H1 (cell line): Measurements from ENCODE around the gene PPP2R2D. TPM values are rescaled to one million over a fixed set of nuclear protein-coding genes. Genes with fewer than 3 reads are reported as not detected.

Source experiments
- CTCF ChIA-PET: fragments of 300-600 bp; sonication (Branson Sonifier 250); formaldehyde crosslinking; loops from one replicate; lab custom pipeline; 2021; ENCODE audit not compliant: partially characterized antibody; lab: Charles Lee
- POLR2A ChIA-PET: fragments of 300-600 bp; sonication (Branson Sonifier 250); formaldehyde crosslinking; loops from one replicate; lab custom pipeline; 2021; ENCODE audit warnings: inconsistent platforms; ENCODE audit not compliant: partially characterized antibody; lab: Charles Lee
- DNase-seq, 2 experiments: peaks; one replicate each; pipeline versions ENCODE4 v3.0.0 to v3.0.0-alpha.2; 2010 to 2022; ENCODE audit warnings: low spot score in 2 of 2, low read depth in 1 of 2, mixed read lengths in 1 of 2
- FAIRE-seq: peaks from 2 replicates; lab custom pipeline; 2011; peaks lifted over from hg19 to GRCh38; lab: Jason Lieb, UNC
- H2AFZ ChIP-seq: 2 replicates; pipeline ENCODE4 v1.8.1; 2012; ENCODE audit warnings: low read length, inconsistent platforms
- H2AK5ac ChIP-seq: 2 replicates; pipeline ENCODE4 v1.6.1; 2013; ENCODE audit warnings: low read depth, low read length
- H2BK120ac ChIP-seq: replicated peaks from 2 replicates; pipeline ENCODE3; 2013; ENCODE audit warnings: low read depth, low read length, inconsistent platforms
- H2BK12ac ChIP-seq: 2 replicates; pipeline ENCODE4 v1.6.1; 2013; ENCODE audit warnings: low read depth, low read length
- H2BK15ac ChIP-seq: 2 replicates; pipeline ENCODE4 v1.6.1; 2013; ENCODE audit warnings: low read length
- H2BK20ac ChIP-seq: 2 replicates; pipeline ENCODE4 v1.6.1; 2013; ENCODE audit warnings: low read length
- H2BK5ac ChIP-seq: 2 replicates; pipeline ENCODE4 v1.6.1; 2013; ENCODE audit warnings: low read depth, low read length
- H3K14ac ChIP-seq: 2 replicates; pipeline ENCODE4 v1.6.1; 2013; ENCODE audit warnings: inconsistent platforms; ENCODE audit not compliant: insufficient read length
- H3K18ac ChIP-seq: 2 replicates; pipeline ENCODE4 v1.6.1; 2013; ENCODE audit warnings: low read length; ENCODE audit errors: extremely low read depth
- H3K23ac ChIP-seq: 2 replicates; pipeline ENCODE4 v1.6.1; 2013; ENCODE audit warnings: inconsistent platforms; ENCODE audit not compliant: insufficient read length
- H3K23me2 ChIP-seq: 2 replicates; pipeline ENCODE4 v1.6.1; 2013; ENCODE audit warnings: low read depth, low read length
- H3K27ac ChIP-seq: 2 replicates; pipeline ENCODE4 v1.6.1; 2011; ENCODE audit warnings: low read depth, low read length, inconsistent platforms
- H3K27me3 ChIP-seq, 4 experiments: replicated peaks in 1 of 4; 1 replicate in 1 of 4; 2 replicates in 3 of 4; pipeline versions ENCODE4 v1.6.1 to v1.8.1; 2011 to 2013; ENCODE audit warnings: low read length in 3 of 4, mild to moderate bottlenecking in 3 of 4, inconsistent platforms in 2 of 4, mixed read lengths in 2 of 4, moderate library complexity in 1 of 4; ENCODE audit not compliant: control insufficient read depth in 3 of 4, insufficient read depth in 3 of 4; ENCODE audit errors: extremely low read depth in 1 of 4
- H3K36me3 ChIP-seq, 4 experiments: 2 replicates each; pipeline versions ENCODE4 v1.6.1 to v1.8.1; 2011 to 2013; ENCODE audit warnings: mild to moderate bottlenecking in 4 of 4, low read length in 3 of 4, moderate library complexity in 2 of 4, control low read depth in 1 of 4, inconsistent platforms in 1 of 4; ENCODE audit not compliant: insufficient read depth in 4 of 4, control insufficient read depth in 2 of 4
- H3K4ac ChIP-seq: replicated peaks from 2 replicates; pipeline ENCODE3; 2013; ENCODE audit warnings: low read length, low read depth, mixed read lengths, inconsistent platforms; ENCODE audit not compliant: insufficient read length
- H3K4me1 ChIP-seq, 4 experiments: replicated peaks in 1 of 4; 1 replicate in 1 of 4; 2 replicates in 3 of 4; pipeline versions ENCODE4 v1.6.1 to v1.8.1; 2011 to 2013; ENCODE audit warnings: low read length in 3 of 4, inconsistent platforms in 2 of 4, mixed read lengths in 1 of 4; ENCODE audit not compliant: insufficient read depth in 4 of 4, control insufficient read depth in 3 of 4
- H3K4me2 ChIP-seq, 2 experiments: 2 replicates each; pipeline versions ENCODE4 v1.6.1 to v1.8.1; 2011 to 2013; ENCODE audit warnings: low read depth in 2 of 2, low read length in 2 of 2, control low read depth in 1 of 2, inconsistent platforms in 1 of 2, mild to moderate bottlenecking in 1 of 2; ENCODE audit not compliant: insufficient read depth in 1 of 2
- H3K4me3 ChIP-seq, 4 experiments: fragments of 200-600, 300-600 bp in 1 of 4; sonication (generic), shearing (Covaris generic), sonication (Bioruptor Twin) in 1 of 4; 2 replicates each; pipeline versions ENCODE4 v1.5.1 to v1.8.1; 2011 to 2016; ENCODE audit warnings: low read length in 4 of 4, low read depth in 3 of 4, control low read depth in 2 of 4, inconsistent platforms in 2 of 4, mild to moderate bottlenecking in 2 of 4, mixed read lengths in 1 of 4, moderate library complexity in 1 of 4; ENCODE audit not compliant: insufficient read depth in 2 of 4; ENCODE audit errors: extremely low read depth in 1 of 4
- H3K56ac ChIP-seq: replicated peaks from 2 replicates; pipeline ENCODE3; 2013; ENCODE audit warnings: low read depth, mild to moderate bottlenecking, mixed read lengths, low read length, inconsistent platforms; ENCODE audit not compliant: insufficient read length
- H3K79me1 ChIP-seq: 2 replicates; pipeline ENCODE4 v1.6.1; 2013; ENCODE audit warnings: low read depth, low read length, control low read depth
- H3K79me2 ChIP-seq, 2 experiments: 2 replicates each; pipeline versions ENCODE4 v1.6.1 to v1.8.1; 2012 to 2013; ENCODE audit warnings: low read length in 2 of 2, mild to moderate bottlenecking in 2 of 2, inconsistent platforms in 1 of 2; ENCODE audit not compliant: insufficient read depth in 2 of 2, control insufficient read depth in 1 of 2
- H3K9ac ChIP-seq, 4 experiments: replicated peaks in 1 of 4; 1 replicate in 1 of 4; 2 replicates in 3 of 4; pipeline versions ENCODE4 v1.6.1 to v1.8.1; 2011 to 2013; ENCODE audit warnings: low read depth in 3 of 4, low read length in 3 of 4, control low read depth in 2 of 4, mild to moderate bottlenecking in 2 of 4, moderate library complexity in 2 of 4, inconsistent platforms in 1 of 4; ENCODE audit errors: extremely low read depth in 1 of 4
- H3K9me3 ChIP-seq, 2 experiments: 2 replicates each; pipeline versions ENCODE4 v1.6.1 to v1.8.1; 2012 to 2013; ENCODE audit warnings: mild to moderate bottlenecking in 2 of 2, moderate library complexity in 2 of 2, control low read depth in 1 of 2, inconsistent platforms in 1 of 2, low read depth in 1 of 2, low read length in 1 of 2, mixed read lengths in 1 of 2; ENCODE audit not compliant: insufficient read depth in 2 of 2
- H4K20me1 ChIP-seq, 2 experiments: replicated peaks in 1 of 2; 2 replicates each; pipeline versions ENCODE3 to v1.8.1; 2011 to 2013; ENCODE audit warnings: inconsistent platforms in 2 of 2, low read length in 2 of 2, mild to moderate bottlenecking in 1 of 2; ENCODE audit not compliant: insufficient read depth in 2 of 2, control insufficient read depth in 1 of 2
- H4K5ac ChIP-seq: 2 replicates; pipeline ENCODE4 v1.6.1; 2013; ENCODE audit warnings: low read length, low read depth, mixed read lengths, inconsistent platforms; ENCODE audit not compliant: insufficient read length
- H4K8ac ChIP-seq: 2 replicates; pipeline ENCODE4 v1.8.0; 2013; ENCODE audit warnings: mild to moderate bottlenecking, moderate library complexity, low read length, inconsistent platforms; ENCODE audit not compliant: insufficient read depth; ENCODE audit errors: extremely low read depth
- H4K91ac ChIP-seq: replicated peaks from 2 replicates; pipeline ENCODE3; 2013; ENCODE audit warnings: low read length, mixed read lengths, inconsistent platforms; ENCODE audit not compliant: insufficient read length
- EGR1 ChIP-seq: IDR thresholded peaks from 2 replicates; pipeline ENCODE4 v1.6.1; 2011; ENCODE audit warnings: low read depth, low read length, borderline replicate concordance
- FOSL1 ChIP-seq: IDR thresholded peaks from 2 replicates; pipeline ENCODE4 v1.6.1; 2011; ENCODE audit warnings: mild to moderate bottlenecking, low read depth, low read length, moderate library complexity; ENCODE audit not compliant: insufficient read depth
- HDAC2 ChIP-seq, 2 experiments: fragments of 300-600 bp in 1 of 2; sonication (generic) in 1 of 2; IDR thresholded peaks; 2 replicates each; pipeline ENCODE4 v1.6.1; 2011 to 2012; ENCODE audit warnings: low read depth in 2 of 2, low read length in 2 of 2, mild to moderate bottlenecking in 2 of 2, moderate library complexity in 2 of 2, borderline replicate concordance in 1 of 2, inconsistent platforms in 1 of 2
- HDAC6 ChIP-seq: IDR thresholded peaks from one replicate; pipeline ENCODE4 v1.7.1; 2012; ENCODE audit warnings: low read depth, mild to moderate bottlenecking, inconsistent platforms, low read length, moderate library complexity
- JUN ChIP-seq: IDR thresholded peaks from 2 replicates; pipeline ENCODE4 v1.6.1; 2011; ENCODE audit warnings: low read depth, mild to moderate bottlenecking, improper control_type of control experiment, low read length
- KDM1A ChIP-seq: fragments of 200-600, 300-600 bp; sonication (generic); IDR thresholded peaks from 2 replicates; pipeline ENCODE4 v1.7.1; 2016; ENCODE audit warnings: mild to moderate bottlenecking, low read length, borderline replicate concordance
- MAFK ChIP-seq: IDR thresholded peaks from 2 replicates; pipeline ENCODE4 v1.6.1; 2012; ENCODE audit warnings: low read depth, mild to moderate bottlenecking, improper control_type of control experiment, low read length
- MAX ChIP-seq: IDR thresholded peaks from 2 replicates; pipeline ENCODE4 v1.6.1; 2012; ENCODE audit warnings: inconsistent platforms
- NANOG ChIP-seq: IDR thresholded peaks from 2 replicates; pipeline ENCODE4 v1.6.1; 2011; ENCODE audit warnings: low read length, low read depth, mild to moderate bottlenecking, inconsistent platforms; ENCODE audit not compliant: insufficient read depth, poor library complexity, severe bottlenecking
- PHF8 ChIP-seq: fragments of 200-600 bp; sonication (generic); conservative IDR thresholded peaks from 2 replicates; pipeline ENCODE4 v1.7.1; 2012; ENCODE audit warnings: low read depth, mild to moderate bottlenecking, inconsistent platforms, low read length, moderate library complexity
- RBBP5 ChIP-seq: IDR thresholded peaks from 2 replicates; pipeline ENCODE4 v1.7.1; 2012; ENCODE audit warnings: low read depth, mild to moderate bottlenecking, inconsistent platforms, low read length, moderate library complexity, borderline replicate concordance
- SP2 ChIP-seq: IDR thresholded peaks from 2 replicates; pipeline ENCODE4 v1.6.1; 2012; ENCODE audit warnings: mild to moderate bottlenecking, low read length, inconsistent platforms
- TBP ChIP-seq: IDR thresholded peaks from 2 replicates; pipeline ENCODE4 v1.6.1; 2011; ENCODE audit warnings: low read depth, low read length, improper control_type of control experiment
- WGBS, 2 experiments: shearing (Covaris generic) in 1 of 2; methylation state at CpG; one replicate each; pipeline versions ENCODE4 v1.1.6 to v1.1.7; 2013 to 2015; ENCODE audit warnings: low lambda C conversion rate in 2 of 2, mixed read lengths in 2 of 2, inconsistent platforms in 1 of 2, low coverage in 1 of 2, missing lambda C conversion rate in 1 of 2; ENCODE audit not compliant: insufficient replicate concordance in 2 of 2, insufficient coverage in 1 of 2, insufficient read length in 1 of 2; ENCODE audit errors: extremely low coverage in 1 of 2, missing lambda C conversion rate in 1 of 2; 5-methylcytosine and 5-hydroxymethylcytosine counted together
- polyA plus RNA-seq, 7 experiments: library from polyadenylated mRNA; depleted of rRNA in 3 of 7; stranded (reverse) in 5 of 7; unstranded in 2 of 7; fragments of >200 nt in 5 of 7; fragments of 200-250 nt in 2 of 7; gene quantifications; 1 replicate in 5 of 7; 2 replicates in 1 of 7; 4 replicates in 1 of 7; pipeline versions ENCODE4 v1.2.1 to v1.2.3, GENCODE V29; 2011 to 2013; ENCODE audit warnings: missing spikeins in 2 of 7, mixed read lengths in 2 of 7
- total RNA-seq: library from RNA; stranded (reverse); fragmentation: NEBNext Ultra II Directional; extraction: Animal tissue kit (Norgen Biotek cat#: 25700); gene quantifications from 2 replicates; pipeline ENCODE4 v1.2.1, GENCODE V29; 2021

PPP2R2D gene
- total and polyA plus RNA-seq, 2 of the 8 experiments (the other 6 are each of a cell fraction or from before 2014, with no cell fraction given): 25.4 to 32.8 TPM

- Histone ChIP-seq H3K36me3 (peaks cover 3 to 25% (median 14%) of the 10 kb centered on the region in 4 experiments; a peak in 5 of 8 replicates), H3K27ac (no peak overlapping the region), H2AK5ac (no peak overlapping the region), H3K23me2 (no peaks in the 10 kb centered on the region; the same call in 1 of the 2 replicates), H3K14ac (no peak overlapping the region), H4K5ac (no peak overlapping the region), H3K79me2 (peaks cover 16 to 60% of the 10 kb centered on the region in 2 experiments; a peak in 3 of 4 replicates), H3K4ac (no peak overlapping the region), H3K23ac (no peak overlapping the region), H2BK120ac (no peak overlapping the region), H2BK15ac (no peak overlapping the region), H3K18ac (no peak overlapping the region), H4K91ac (no peak overlapping the region), H4K20me1 (peaks cover 22 to 31% of the 10 kb centered on the region in 2 experiments), H3K4me3 (no peak overlapping the region), H2BK20ac (no peak overlapping the region), H3K79me1 (peaks cover 24% of the 10 kb centered on the region), H3K4me1 (peaks cover 10 to 13% (median 12%) of the 10 kb centered on the region in 4 experiments), H2BK5ac (no peak overlapping the region), H3K56ac (no peak overlapping the region), H4K8ac (no peak overlapping the region), H2AFZ (no peak overlapping the region), H3K9ac (no peak overlapping the region), H2BK12ac (no peak overlapping the region), H3K4me2 (no peak overlapping the region), H3K9me3 (no peaks in the 10 kb centered on the region), H3K27me3 (peaks cover 0 to 6% (median 0%) of the 10 kb centered on the region in 4 experiments; a peak in 1 of 7 replicates)
- ChIA-PET POLR2A (interaction anchor here (1.3 to 1.7 kb wide), 2 partner anchors 10 to 12 kb away, joined by 3 to 5 read pairs; no protein-coding TSS in a partner anchor), CTCF (interaction anchor here (0.6 to 4.7 kb wide), 5 partner anchors 14 to 48 kb away, joined by 3 to 22 read pairs (median 4); no protein-coding TSS in a partner anchor)
- FAIRE-seq (no peak), DNase-seq (no peak)
- WGBS, 2 experiments: 93% methylated on average over 6 of the region's 6 CpGs; no CpG with 5 or more reads in 1 of the 2 experiments
- no peak for TF ChIP-seq JUN
- TF ChIP-seq NANOG: no peak
- no peak for TF ChIP-seq KDM1A
- no peak for TF ChIP-seq SP2
- TF ChIP-seq HDAC6: no peak
- no peak for TF ChIP-seq TBP
- no peak for TF ChIP-seq RBBP5
- TF ChIP-seq MAX: no peak
- TF ChIP-seq FOSL1: no peak
- TF ChIP-seq HDAC2 (IDR thresholded peaks at IDR 0.05; ENCODE audit: borderline replicate concordance in 1 of 2, low read depth in 2 of 2, low read length in 2 of 2): no peak
- TF ChIP-seq MAFK: no peak
- TF ChIP-seq EGR1: no peak
- TF ChIP-seq PHF8: no peak
Observed at GRCh38 chr10:131975003-131975402, 74.2 kb downstream of the PPP2R2D start.
